CD4-positive, CD25-positive, alpha-beta regulatory T cell (primary cell): Measurements from ENCODE around the gene MOGAT1. TPM values are rescaled to one million over a fixed set of nuclear protein-coding genes. Genes with fewer than 3 reads are reported as not detected.

ENCODE experiments used
- ATAC-seq, 2 donors: fragments of 150-1000 bp; cut with Tn5 transposase; one replicate each; pipeline ENCODE4 v1.10.0; 2021; ENCODE audit warnings: low read depth in 2 of 2, moderate number of reproducible peaks in 2 of 2, moderate library complexity in 1 of 2
- DNase-seq, 3 donors: peaks; one replicate each; pipeline versions ENCODE4 v3.0.0 to v3.0.0-alpha.2; 2012 to 2022; ENCODE audit warnings: mixed read lengths in 1 of 3
- H3K27ac ChIP-seq: one replicate; pipeline ENCODE4 v1.7.0; 2013; ENCODE audit warnings: mild to moderate bottlenecking, low read length; ENCODE audit not compliant: insufficient read depth, poor library complexity, severe bottlenecking
- H3K27me3 ChIP-seq: one replicate; pipeline ENCODE4 v1.7.0; 2013; ENCODE audit warnings: low read length; ENCODE audit not compliant: control insufficient read depth, insufficient read depth
- H3K36me3 ChIP-seq: one replicate; pipeline ENCODE4 v1.7.0; 2013; ENCODE audit warnings: mild to moderate bottlenecking, low read length, moderate library complexity; ENCODE audit not compliant: control insufficient read depth, insufficient read depth
- H3K4me1 ChIP-seq: 2 replicates; pipeline ENCODE4 v1.7.0; 2013; ENCODE audit warnings: mild to moderate bottlenecking, low read length; ENCODE audit not compliant: insufficient read depth, control insufficient read depth, poor library complexity, severe bottlenecking
- H3K4me3 ChIP-seq: one replicate; pipeline ENCODE4 v1.7.0; 2013; ENCODE audit warnings: low read depth, mild to moderate bottlenecking, low read length, moderate library complexity
- H3K9me3 ChIP-seq, 2 experiments: 1 replicate in 1 of 2; 2 replicates in 1 of 2; pipeline ENCODE4 v1.7.0; 2013; ENCODE audit warnings: low read length in 2 of 2, mild to moderate bottlenecking in 1 of 2, moderate library complexity in 1 of 2; ENCODE audit not compliant: control insufficient read depth in 2 of 2
- H3K27ac Mint-ChIP-seq, 3 donors: one replicate each; pipeline ENCODE4 v1.8.0; 2020 to 2022; ENCODE audit warnings: mild to moderate bottlenecking in 3 of 3, mixed read lengths in 3 of 3, moderate library complexity in 2 of 3
- H3K27me3 Mint-ChIP-seq: one replicate; pipeline ENCODE4 v1.8.0; 2022; ENCODE audit warnings: mild to moderate bottlenecking, mixed read lengths
- H3K36me3 Mint-ChIP-seq: one replicate; pipeline ENCODE4 v1.8.0; 2020; ENCODE audit warnings: mixed read lengths
- H3K4me1 Mint-ChIP-seq, 4 donors: one replicate each; pipeline ENCODE4 v1.8.0; 2020 to 2022; ENCODE audit warnings: mixed read lengths in 4 of 4, mild to moderate bottlenecking in 1 of 4
- H3K4me3 Mint-ChIP-seq, 4 donors: one replicate each; pipeline ENCODE4 v1.8.0; 2020 to 2022; ENCODE audit warnings: mild to moderate bottlenecking in 4 of 4, mixed read lengths in 4 of 4, moderate library complexity in 3 of 4
- H3K9me3 Mint-ChIP-seq, 7 donors: one replicate each; pipeline ENCODE4 v1.8.0; 2020 to 2022; ENCODE audit warnings: mixed read lengths in 7 of 7, mild to moderate bottlenecking in 3 of 7, moderate library complexity in 2 of 7
- polyA plus RNA-seq, 4 donors: library from polyadenylated mRNA; unstranded; fragments of 300-500 nt; fragmentation: Illumina TruSeq; gene quantifications; one replicate each; pipeline ENCODE4 v1.2.3, GENCODE V29; 2021
- total RNA-seq: library from RNA; stranded (reverse); gene quantifications from one replicate; pipeline ENCODE4 v1.2.3, GENCODE V29; 2022

The MOGAT1 gene
- total and polyA plus RNA-seq, 5 donors from 2014 or later = not detected

- peaks cover 0 to 9% (median 5%) of the 10 kb centered on the region in 4 donors for H3K4me1 Mint-ChIP-seq
- no peaks in the 10 kb centered on the region for H3K36me3 Mint-ChIP-seq
- ATAC-seq (no peak), DNase-seq (no peak)
- H3K27ac Mint-ChIP-seq = no peak overlapping the region
- H3K27me3 ChIP-seq = peaks cover 51% of the 10 kb centered on the region
- H3K36me3 ChIP-seq = no peaks in the 10 kb centered on the region
- no peak overlapping the region for H3K4me3 Mint-ChIP-seq
- H3K9me3 Mint-ChIP-seq = peaks cover 0 to 2% (median 0%) of the 10 kb centered on the region in 7 donors
- H3K4me1 ChIP-seq = no peaks in the 10 kb centered on the region
- H3K27me3 Mint-ChIP-seq = peaks cover 78% of the 10 kb centered on the region
- no peak overlapping the region for H3K27ac ChIP-seq
- H3K4me3 ChIP-seq = no peak overlapping the region
- no peaks in the 10 kb centered on the region for H3K9me3 ChIP-seq
Observed at GRCh38 chr2:222673273-222673672, 1.8 kb downstream of the MOGAT1 start.

DNA sequence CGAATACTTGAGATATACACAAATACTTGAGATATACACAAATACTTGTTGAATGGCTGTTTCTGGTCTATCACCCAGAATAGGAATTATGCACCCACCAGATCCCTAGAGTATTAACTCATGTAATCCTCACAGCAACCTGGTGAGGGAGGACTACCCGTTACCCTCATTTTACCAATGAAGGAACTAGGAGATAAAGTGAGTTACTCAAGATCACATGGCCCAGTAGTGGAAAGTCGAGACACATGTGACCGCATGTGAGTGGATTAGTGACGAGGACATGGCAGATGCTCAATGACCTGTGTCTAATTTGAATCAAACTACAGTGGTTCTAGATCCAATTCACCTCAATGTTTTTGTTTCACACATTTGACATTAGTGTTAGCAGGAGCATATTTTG lies 2.4 kb downstream of the MOGAT1 start:
- Histone ChIP-seq H3K27me3 (peaks cover 48% of the 10 kb centered on the region), H3K36me3 (no peaks in the 10 kb centered on the region), H3K9me3 (no peaks in the 10 kb centered on the region), H3K4me1 (no peaks in the 10 kb centered on the region), H3K27ac (no peak overlapping the region), H3K4me3 (no peak overlapping the region)
- Mint-ChIP-seq H3K27ac (no peak overlapping the region), H3K4me1 (peaks cover 0 to 9% (median 5%) of the 10 kb centered on the region in 4 donors), H3K36me3 (no peaks in the 10 kb centered on the region), H3K27me3 (peaks cover 78% of the 10 kb centered on the region), H3K4me3 (no peak overlapping the region), H3K9me3 (peaks cover 0 to 2% (median 0%) of the 10 kb centered on the region in 7 donors)
- ATAC-seq (no peak), DNase-seq (no peak)

DNA sequence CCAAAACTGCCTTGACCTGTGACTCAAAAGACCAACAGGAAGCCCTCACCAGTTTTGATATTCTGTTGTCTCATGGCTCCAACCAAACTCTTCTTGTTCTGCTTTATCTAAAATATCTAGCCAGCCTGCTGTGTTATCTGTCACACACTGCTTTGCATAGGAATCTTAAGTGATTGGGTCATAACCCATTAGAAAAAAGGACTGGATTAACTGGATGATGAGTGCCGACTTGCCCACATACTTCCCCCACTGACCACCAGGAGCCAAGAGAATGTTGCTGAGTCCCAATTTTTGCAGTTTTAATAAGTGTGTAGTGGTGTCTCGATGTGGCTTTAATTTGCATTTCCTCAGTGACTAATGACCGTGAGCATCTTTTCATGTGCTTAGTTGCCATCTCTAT lies 6.5 kb downstream of the MOGAT1 start:
- H3K27me3 ChIP-seq = peaks cover 30% of the 10 kb centered on the region
- no peak for ATAC-seq
- peaks cover 75% of the 10 kb centered on the region for H3K27me3 Mint-ChIP-seq

DNA sequence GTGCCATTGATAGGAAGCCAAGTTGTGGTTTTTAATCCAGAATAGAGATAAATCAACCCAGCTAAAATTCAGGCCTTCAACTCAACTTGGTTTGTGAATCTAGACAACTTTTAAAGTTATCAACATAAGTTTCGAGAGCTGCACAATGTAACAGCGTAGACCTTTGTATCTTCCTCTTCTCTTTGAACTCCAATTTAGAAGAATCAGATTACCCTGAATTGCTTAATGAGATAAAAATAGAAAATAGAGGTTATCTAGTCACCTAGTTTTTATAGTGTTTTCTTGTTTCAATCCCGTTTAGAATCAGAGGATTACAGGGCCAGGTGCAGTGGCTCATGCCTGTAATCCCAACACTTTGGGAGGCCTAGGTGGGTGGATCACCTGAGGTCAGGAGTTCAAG lies 12.3 kb downstream of the MOGAT1 start:
- DNase-seq = no peak
- peaks cover 55% of the 10 kb centered on the region for H3K27me3 Mint-ChIP-seq

More for the DNA sequence above, 6.5 kb downstream of the MOGAT1 start:
- Mint-ChIP-seq H3K9me3 (peaks cover 0 to 2% (median 0%) of the 10 kb centered on the region in 7 donors), H3K4me1 (no peaks in the 10 kb centered on the region), H3K27ac (no peak overlapping the region), H3K36me3 (no peaks in the 10 kb centered on the region), H3K4me3 (no peak overlapping the region)
- Histone ChIP-seq H3K27ac (no peak overlapping the region), H3K36me3 (no peaks in the 10 kb centered on the region), H3K4me1 (no peaks in the 10 kb centered on the region), H3K4me3 (no peak overlapping the region), H3K9me3 (no peaks in the 10 kb centered on the region)
- no peak for DNase-seq

GRCh38 chr2:222686086-222686750 lies 14.8 kb downstream of the MOGAT1 start:
- peaks cover 15% of the 10 kb centered on the region for H3K27me3 ChIP-seq
- H3K27me3 Mint-ChIP-seq = peaks cover 45% of the 10 kb centered on the region
- H3K4me3 ChIP-seq = no peak overlapping the region
- peaks cover 0 to 5% (median 2%) of the 10 kb centered on the region in 4 donors for H3K4me1 Mint-ChIP-seq
- H3K36me3 ChIP-seq = no peaks in the 10 kb centered on the region
- no peak overlapping the region for H3K4me3 Mint-ChIP-seq
- H3K9me3 ChIP-seq = no peaks in the 10 kb centered on the region
- no peak for ATAC-seq
- H3K9me3 Mint-ChIP-seq = no peaks in the 10 kb centered on the region
- H3K27ac ChIP-seq = no peak overlapping the region
- H3K36me3 Mint-ChIP-seq = no peaks in the 10 kb centered on the region
- H3K27ac Mint-ChIP-seq = peak overlapping the region in 1 of 3 donors; percentile 12
- H3K4me1 ChIP-seq = no peaks in the 10 kb centered on the region
- no peak for DNase-seq

More for the DNA sequence above, 12.3 kb downstream of the MOGAT1 start:
- H3K4me1 ChIP-seq = no peaks in the 10 kb centered on the region
- ATAC-seq = no peak
- Mint-ChIP-seq H3K9me3 (no peaks in the 10 kb centered on the region), H3K4me1 (no peaks in the 10 kb centered on the region), H3K36me3 (no peaks in the 10 kb centered on the region), H3K27ac (no peak overlapping the region), H3K4me3 (no peak overlapping the region)
- no peak overlapping the region for H3K4me3 ChIP-seq
- H3K27ac ChIP-seq = no peak overlapping the region
- H3K27me3 ChIP-seq = peaks cover 17% of the 10 kb centered on the region
- no peaks in the 10 kb centered on the region for H3K36me3 ChIP-seq
- no peaks in the 10 kb centered on the region for H3K9me3 ChIP-seq

GRCh38 chr2:222688917-222689316 lies 17.5 kb downstream of the MOGAT1 start:
- Histone ChIP-seq H3K27me3 (peaks cover 17% of the 10 kb centered on the region), H3K4me3 (no peak overlapping the region), H3K9me3 (no peaks in the 10 kb centered on the region), H3K27ac (no peak overlapping the region), H3K4me1 (no peaks in the 10 kb centered on the region), H3K36me3 (no peaks in the 10 kb centered on the region)
- ATAC-seq (no peak), DNase-seq (no peak)
- Mint-ChIP-seq H3K27me3 (peaks cover 40% of the 10 kb centered on the region), H3K4me1 (peaks cover 0 to 5% (median 2%) of the 10 kb centered on the region in 4 donors), H3K9me3 (peaks cover 0 to 3% (median 0%) of the 10 kb centered on the region in 7 donors), H3K4me3 (no peak overlapping the region), H3K36me3 (no peaks in the 10 kb centered on the region), H3K27ac (no peak overlapping the region)

DNA sequence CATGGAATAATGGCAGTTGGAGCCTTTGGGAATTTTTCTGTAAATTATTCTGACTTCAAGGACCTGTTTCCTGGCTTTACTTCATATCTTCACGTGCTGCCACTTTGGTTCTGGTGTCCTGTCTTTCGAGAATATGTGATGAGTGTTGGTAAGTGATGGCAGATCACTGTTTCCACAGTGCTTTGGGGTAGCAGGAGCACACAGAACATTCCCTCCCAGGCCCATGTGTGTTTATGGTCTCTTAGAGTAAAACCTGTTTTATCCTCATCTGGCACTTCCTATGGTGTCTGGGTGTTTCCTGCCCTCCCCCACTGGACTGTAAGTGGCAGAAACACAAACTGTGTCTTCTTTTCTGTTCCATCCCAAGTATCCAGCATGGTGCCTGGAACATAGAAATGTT lies 17.9 kb downstream of the MOGAT1 start:
- Mint-ChIP-seq H3K36me3 (no peaks in the 10 kb centered on the region), H3K27ac (no peak overlapping the region), H3K4me1 (peaks cover 0 to 5% (median 2%) of the 10 kb centered on the region in 4 donors), H3K9me3 (peaks cover 0 to 3% (median 0%) of the 10 kb centered on the region in 7 donors), H3K4me3 (no peak overlapping the region), H3K27me3 (peaks cover 40% of the 10 kb centered on the region)
- Histone ChIP-seq H3K27ac (no peak overlapping the region), H3K27me3 (peaks cover 18% of the 10 kb centered on the region), H3K4me1 (no peaks in the 10 kb centered on the region), H3K36me3 (no peaks in the 10 kb centered on the region), H3K4me3 (no peak overlapping the region), H3K9me3 (no peaks in the 10 kb centered on the region)
- ATAC-seq = no peak
- no peak for DNase-seq
